H1 (cell line): ENCODE data around the gene RARA. TPM values are rescaled to one million over a fixed set of nuclear protein-coding genes. Genes with fewer than 3 reads are reported as not detected.

Experiments used
- ATF2 ChIP-seq: IDR thresholded peaks from 2 replicates; pipeline ENCODE4 v1.6.1; 2012; ENCODE audit warnings: low read length, inconsistent platforms
- BACH1 ChIP-seq: IDR thresholded peaks from 2 replicates; pipeline ENCODE4 v1.6.1; 2012; ENCODE audit warnings: low read length, improper control_type of control experiment
- BRCA1 ChIP-seq: IDR thresholded peaks from 2 replicates; pipeline ENCODE4 v1.6.1; 2012; ENCODE audit warnings: low read depth, low read length, improper control_type of control experiment
- CHD1 ChIP-seq: IDR thresholded peaks from 2 replicates; pipeline ENCODE4 v1.6.1; 2012; ENCODE audit warnings: low read depth, low read length, improper control_type of control experiment
- CREB1 ChIP-seq: IDR thresholded peaks from 2 replicates; pipeline ENCODE4 v1.6.1; 2012; ENCODE audit warnings: inconsistent platforms
- CTBP2 ChIP-seq: IDR thresholded peaks from 2 replicates; pipeline ENCODE4 v1.7.0; 2011; ENCODE audit warnings: borderline replicate concordance, mild to moderate bottlenecking, moderate library complexity, mixed read lengths, low read length; ENCODE audit not compliant: insufficient read depth, insufficient read length
- CTCF ChIP-seq, 3 experiments: IDR thresholded peaks; 1 replicate in 2 of 3; 2 replicates in 1 of 3; pipeline versions ENCODE4 v1.5.1 to v1.6.1; 2011; ENCODE audit warnings: low read length in 3 of 3, mild to moderate bottlenecking in 3 of 3, inconsistent platforms in 2 of 3, low read depth in 1 of 3, moderate library complexity in 1 of 3; ENCODE audit not compliant: insufficient read depth in 1 of 3; ENCODE audit errors: control extremely low read depth in 1 of 3
- EP300 ChIP-seq, 2 experiments: IDR thresholded peaks; 1 replicate in 1 of 2; 2 replicates in 1 of 2; pipeline ENCODE4 v1.6.1; 2011 to 2012; ENCODE audit warnings: low read depth in 2 of 2, low read length in 2 of 2, mild to moderate bottlenecking in 2 of 2, borderline replicate concordance in 1 of 2, inconsistent platforms in 1 of 2, moderate library complexity in 1 of 2
- EZH2 ChIP-seq: fragments of 200-600 bp; sonication (generic); IDR thresholded peaks from 2 replicates; pipeline ENCODE4 v1.7.1; 2012; ENCODE audit warnings: low read depth, mild to moderate bottlenecking, moderate library complexity, low read length, inconsistent platforms; ENCODE audit not compliant: severe bottlenecking
- GABPA ChIP-seq: IDR thresholded peaks from 2 replicates; pipeline ENCODE4 v1.6.1; 2011; ENCODE audit warnings: mild to moderate bottlenecking, low read length, moderate library complexity, borderline replicate concordance; ENCODE audit not compliant: insufficient read depth
- HDAC2 ChIP-seq, 2 experiments: fragments of 300-600 bp in 1 of 2; sonication (generic) in 1 of 2; IDR thresholded peaks; 2 replicates each; pipeline ENCODE4 v1.6.1; 2011 to 2012; ENCODE audit warnings: low read depth in 2 of 2, low read length in 2 of 2, mild to moderate bottlenecking in 2 of 2, moderate library complexity in 2 of 2, borderline replicate concordance in 1 of 2, inconsistent platforms in 1 of 2
- KDM4A ChIP-seq: IDR thresholded peaks from one replicate; pipeline ENCODE4 v1.7.1; 2012; ENCODE audit warnings: low read depth, mild to moderate bottlenecking, moderate library complexity, low read length, inconsistent platforms; ENCODE audit not compliant: severe bottlenecking
- POLR2A ChIP-seq, 2 experiments: IDR thresholded peaks; 1 replicate in 1 of 2; 2 replicates in 1 of 2; pipeline ENCODE4 v1.6.1; 2011; ENCODE audit warnings: low read depth in 2 of 2, low read length in 2 of 2, mild to moderate bottlenecking in 2 of 2; ENCODE audit errors: control extremely low read depth in 1 of 2
- RAD21 ChIP-seq, 2 experiments: IDR thresholded peaks in 1 of 2; conservative IDR thresholded peaks in 1 of 2; 2 replicates each; pipeline ENCODE4 v1.6.1; 2011; ENCODE audit warnings: low read depth in 2 of 2, low read length in 2 of 2, improper control_type of control experiment in 1 of 2, inconsistent platforms in 1 of 2, mild to moderate bottlenecking in 1 of 2, moderate library complexity in 1 of 2
- SAP30 ChIP-seq: fragments of 300-600 bp; sonication (generic); IDR thresholded peaks from 2 replicates; pipeline ENCODE4 v1.7.1; 2012; ENCODE audit warnings: low read length, moderate library complexity, mild to moderate bottlenecking, inconsistent platforms; ENCODE audit not compliant: insufficient read depth, insufficient replicate concordance
- SIRT6 ChIP-seq: IDR thresholded peaks from one replicate; pipeline ENCODE4 v1.7.1; 2012; ENCODE audit warnings: low read length, inconsistent platforms
- SRF ChIP-seq: IDR thresholded peaks from 2 replicates; pipeline ENCODE4 v1.6.1; 2011; ENCODE audit warnings: mild to moderate bottlenecking, low read depth, low read length, moderate library complexity
- TAF7 ChIP-seq: optimal IDR thresholded peaks from 2 replicates; pipeline ENCODE3; 2011; ENCODE audit warnings: low read depth, mild to moderate bottlenecking, inconsistent platforms, low read length, moderate library complexity, borderline replicate concordance
- YY1 ChIP-seq: IDR thresholded peaks from 2 replicates; pipeline ENCODE4 v1.6.1; 2011; ENCODE audit warnings: low read depth, mild to moderate bottlenecking, low read length
- polyA plus RNA-seq, 7 experiments: library from polyadenylated mRNA; depleted of rRNA in 3 of 7; stranded (reverse) in 5 of 7; unstranded in 2 of 7; fragments of >200 nt in 5 of 7; fragments of 200-250 nt in 2 of 7; gene quantifications; 1 replicate in 5 of 7; 2 replicates in 1 of 7; 4 replicates in 1 of 7; pipeline versions ENCODE4 v1.2.1 to v1.2.3, GENCODE V29; 2011 to 2013; ENCODE audit warnings: missing spikeins in 2 of 7, mixed read lengths in 2 of 7
- total RNA-seq: library from RNA; stranded (reverse); fragmentation: NEBNext Ultra II Directional; extraction: Animal tissue kit (Norgen Biotek cat#: 25700); gene quantifications from 2 replicates; pipeline ENCODE4 v1.2.1, GENCODE V29; 2021

RARA gene
- total and polyA plus RNA-seq, 2 of the 8 experiments (the other 6 are each of a cell fraction or from before 2014, with no cell fraction given), result 4.4 to 16.5 TPM

GRCh38 chr17:40316571-40317344 lies 7.8 kb downstream of the RARA start (continued):
- TF ChIP-seq POLR2A (IDR thresholded peaks at IDR 0.05; ENCODE audit: control extremely low read depth in 1 of 2, low read depth in 2 of 2, low read length in 2 of 2) (no peak), TAF7 (no peak), CHD1 (no peak), YY1 (no peak), SAP30 (no peak), CTBP2 (no peak), CREB1 (no peak), SRF (no peak), ATF2 (no peak), EZH2 (no peak), SIRT6 (no peak), KDM4A (peak; percentile 43), GABPA (no peak), EP300 (IDR thresholded peaks at IDR 0.05; ENCODE audit: borderline replicate concordance in 1 of 2, low read depth in 2 of 2, low read length in 2 of 2) (no peak), BRCA1 (no peak), BACH1 (no peak), HDAC2 (IDR thresholded peaks at IDR 0.05; ENCODE audit: borderline replicate concordance in 1 of 2, low read depth in 2 of 2, low read length in 2 of 2) (no peak), CTCF (IDR thresholded peaks at IDR 0.05; ENCODE audit: control extremely low read depth in 1 of 3, insufficient read depth in 1 of 3, low read depth in 1 of 3, low read length in 3 of 3) (peak in 1 of 3 experiments; percentile 4; a peak in 1 of 4 replicates), RAD21 (IDR thresholded peaks at IDR 0.05 in 1 of 2, conservative IDR thresholded peaks at IDR 0.05 in 1 of 2; ENCODE audit: low read depth in 2 of 2, low read length in 2 of 2) (0 out of 4 replicates have a peak, but pooled peaks of 1 of the 2 experiments have one; percentile 1)
